H9 (cell line): ENCODE results near the gene PDE4A. TPM values are rescaled to one million over a fixed set of nuclear protein-coding genes. Genes with fewer than 3 reads are reported as not detected.

Experiments used
- DNase-seq: peaks from one replicate; pipeline ENCODE4 v3.0.0-alpha.2; 2017
- H2AFZ ChIP-seq: one replicate; pipeline ENCODE4 v1.6.1; 2013; ENCODE audit warnings: mild to moderate bottlenecking, low read length, control low read depth, moderate library complexity
- H2AK5ac ChIP-seq: 2 replicates; pipeline ENCODE4 v1.6.1; 2013; ENCODE audit warnings: low read length, control low read depth, mixed read lengths; ENCODE audit not compliant: insufficient read length
- H2BK120ac ChIP-seq: one replicate; pipeline ENCODE4 v1.6.1; 2013; ENCODE audit warnings: low read depth, mild to moderate bottlenecking, low read length, control low read depth, inconsistent platforms; ENCODE audit not compliant: poor library complexity, severe bottlenecking
- H2BK12ac ChIP-seq: 2 replicates; pipeline ENCODE4 v1.6.1; 2013; ENCODE audit warnings: low read length, control low read depth, mixed read lengths, low read depth; ENCODE audit not compliant: insufficient read length
- H2BK15ac ChIP-seq: 2 replicates; pipeline ENCODE4 v1.6.1; 2013; ENCODE audit warnings: low read depth, low read length, control low read depth
- H2BK20ac ChIP-seq: one replicate; pipeline ENCODE4 v1.6.1; 2013; ENCODE audit warnings: low read depth, mild to moderate bottlenecking, low read length, control low read depth, inconsistent platforms; ENCODE audit not compliant: poor library complexity, severe bottlenecking
- H2BK5ac ChIP-seq: 2 replicates; pipeline ENCODE4 v1.6.1; 2013; ENCODE audit warnings: low read length, control low read depth, mixed read lengths; ENCODE audit not compliant: insufficient read length
- H3K14ac ChIP-seq: 2 replicates; pipeline ENCODE4 v1.6.1; 2013; ENCODE audit warnings: low read length, control low read depth; ENCODE audit not compliant: insufficient read depth
- H3K18ac ChIP-seq: 2 replicates; pipeline ENCODE4 v1.6.1; 2013; ENCODE audit warnings: low read depth, mild to moderate bottlenecking, mixed read lengths, low read length, control low read depth; ENCODE audit not compliant: insufficient read length
- H3K23ac ChIP-seq: 2 replicates; pipeline ENCODE4 v1.6.1; 2013; ENCODE audit warnings: low read length, control low read depth, mixed read lengths, low read depth; ENCODE audit not compliant: insufficient read length
- H3K23me2 ChIP-seq: 2 replicates; pipeline ENCODE4 v1.6.1; 2013; ENCODE audit warnings: low read depth, mild to moderate bottlenecking, mixed read lengths, low read length, control low read depth; ENCODE audit not compliant: insufficient read length, poor library complexity, severe bottlenecking
- H3K27ac ChIP-seq: 2 replicates; pipeline ENCODE4 v1.5.1; 2013; ENCODE audit warnings: low read length, control low read depth, mixed read lengths, low read depth; ENCODE audit not compliant: insufficient read length
- H3K27me3 ChIP-seq: 2 replicates; pipeline ENCODE4 v1.6.1; 2013; ENCODE audit warnings: low read length, control low read depth, inconsistent platforms; ENCODE audit not compliant: insufficient read depth
- H3K4ac ChIP-seq: 2 replicates; pipeline ENCODE4 v1.6.1; 2013; ENCODE audit warnings: low read depth, mild to moderate bottlenecking, control low read depth, inconsistent platforms, low read length, moderate library complexity
- H3K4me1 ChIP-seq: 2 replicates; pipeline ENCODE4 v1.6.1; 2013; ENCODE audit warnings: low read length, control low read depth, inconsistent platforms; ENCODE audit not compliant: insufficient read depth
- H3K4me2 ChIP-seq: 2 replicates; pipeline ENCODE4 v1.6.1; 2013; ENCODE audit warnings: low read length, control low read depth, mixed read lengths; ENCODE audit not compliant: insufficient read length, insufficient read depth
- H3K56ac ChIP-seq: 2 replicates; pipeline ENCODE4 v1.6.1; 2013; ENCODE audit warnings: low read depth, mild to moderate bottlenecking, mixed read lengths, low read length, control low read depth; ENCODE audit not compliant: insufficient read length
- H3K79me1 ChIP-seq: 2 replicates; pipeline ENCODE4 v1.6.1; 2013; ENCODE audit warnings: low read depth, mild to moderate bottlenecking, moderate library complexity, low read length, control low read depth, inconsistent platforms; ENCODE audit not compliant: insufficient read depth, poor library complexity, severe bottlenecking
- H3K79me2 ChIP-seq: 2 replicates; pipeline ENCODE4 v1.6.1; 2013; ENCODE audit warnings: low read length, control low read depth, inconsistent platforms; ENCODE audit not compliant: insufficient read depth
- H3K9ac ChIP-seq: 2 replicates; pipeline ENCODE4 v1.6.1; 2013; ENCODE audit warnings: low read length, control low read depth, mixed read lengths; ENCODE audit not compliant: insufficient read length; ENCODE audit errors: extremely low read depth
- H3K9me3 ChIP-seq: one replicate; pipeline ENCODE4 v1.6.1; 2013; ENCODE audit warnings: low read depth, low read length, inconsistent platforms; ENCODE audit not compliant: control insufficient read depth
- H3T11ph ChIP-seq: one replicate; pipeline ENCODE4 v1.6.1; 2013; ENCODE audit warnings: mild to moderate bottlenecking, low read length, control low read depth, inconsistent platforms
- H4K20me1 ChIP-seq: one replicate; pipeline ENCODE4 v1.6.1; 2013; ENCODE audit not compliant: control insufficient read depth, insufficient read length, insufficient read depth
- H4K5ac ChIP-seq: 2 replicates; pipeline ENCODE4 v1.6.1; 2013; ENCODE audit warnings: low read depth, mild to moderate bottlenecking, mixed read lengths, low read length, control low read depth; ENCODE audit not compliant: insufficient read length
- H4K8ac ChIP-seq: replicated peaks from 2 replicates; pipeline ENCODE4 v1.6.1; 2013; ENCODE audit warnings: low read length, control low read depth, mixed read lengths, low read depth; ENCODE audit not compliant: insufficient read length
- H4K91ac ChIP-seq: 2 replicates; pipeline ENCODE4 v1.6.1; 2013; ENCODE audit warnings: low read depth, mild to moderate bottlenecking, moderate library complexity, mixed read lengths, low read length, control low read depth; ENCODE audit not compliant: insufficient read length
- H3K27ac Mint-ChIP-seq, 3 experiments: 2 replicates in 2 of 3; 3 replicates in 1 of 3; pipeline ENCODE4 v1.8.0; 2020 to 2021; ENCODE audit warnings: mixed read lengths in 3 of 3, mild to moderate bottlenecking in 1 of 3, moderate library complexity in 1 of 3
- H3K27me3 Mint-ChIP-seq: 2 replicates; pipeline ENCODE4 v1.8.0; 2021; ENCODE audit warnings: low read depth, mild to moderate bottlenecking, moderate library complexity, mixed read lengths
- H3K36me3 Mint-ChIP-seq, 3 experiments: 2 replicates in 2 of 3; 3 replicates in 1 of 3; pipeline ENCODE4 v1.8.0; 2020 to 2021; ENCODE audit warnings: low read depth in 3 of 3, mixed read lengths in 3 of 3; ENCODE audit not compliant: insufficient read depth in 1 of 3
- H3K4me1 Mint-ChIP-seq, 2 experiments: 2 replicates each; pipeline ENCODE4 v1.8.0; 2020; ENCODE audit warnings: mixed read lengths in 2 of 2
- H3K4me3 Mint-ChIP-seq, 2 experiments: 2 replicates in 1 of 2; 3 replicates in 1 of 2; pipeline ENCODE4 v1.8.0; 2020 to 2021; ENCODE audit warnings: mild to moderate bottlenecking in 2 of 2, mixed read lengths in 2 of 2, moderate library complexity in 1 of 2
- H3K9me3 Mint-ChIP-seq, 2 experiments: 2 replicates in 1 of 2; 3 replicates in 1 of 2; pipeline ENCODE4 v1.8.0; 2020; ENCODE audit warnings: mild to moderate bottlenecking in 2 of 2, mixed read lengths in 2 of 2, moderate library complexity in 1 of 2
- WGBS: extraction: QIAGEN DNeasy Blood & Tissue Kit; methylation state at CpG from one replicate; pipeline ENCODE4 v1.1.7; 2013; ENCODE audit warnings: missing lambda C conversion rate, low lambda C conversion rate, mixed read lengths; ENCODE audit not compliant: insufficient read length; ENCODE audit errors: extremely low coverage; 5-methylcytosine and 5-hydroxymethylcytosine counted together
- total RNA-seq: library from RNA; stranded (reverse); gene quantifications from 2 replicates; pipeline ENCODE4 v1.2.1, GENCODE V29; 2021
- TF ChIP-seq, protein P1 (sequence below): fragments of 200-600 bp; sonication (generic); conservative IDR thresholded peaks from 3 replicates; pipeline ENCODE4 v1.8.0; 2021; ENCODE audit warnings: antibody characterized with exemption, mild to moderate bottlenecking

Gene PDE4A
- total RNA-seq, 1 experiment from 2014 or later: 8.5 TPM

DNA sequence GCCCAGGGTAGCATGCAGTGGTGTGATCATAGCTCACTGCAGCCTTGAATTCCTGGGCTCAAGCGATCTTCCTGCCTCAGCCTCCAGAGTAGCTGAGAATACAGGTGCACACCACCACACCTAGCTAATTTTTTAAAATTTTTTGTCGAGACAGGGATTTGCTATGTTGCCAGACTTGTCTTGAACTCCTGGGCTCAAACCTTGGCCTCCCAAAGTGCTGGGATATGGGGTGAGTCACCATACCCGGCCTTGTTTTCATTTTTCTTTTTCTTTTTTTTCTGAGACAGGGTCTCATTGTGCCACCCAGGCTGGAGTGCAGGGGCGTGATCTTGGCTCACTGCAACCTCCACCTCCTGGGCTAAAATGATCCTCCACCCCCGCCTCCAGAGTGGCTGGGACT, 44.1 kb downstream of the PDE4A start:
- Mint-ChIP-seq H3K9me3 (no peaks in the 10 kb centered on the region), H3K27ac (no peak overlapping the region; a peak in 1 of 7 replicates), H3K27me3 (peaks cover 14% of the 10 kb centered on the region), H3K36me3 (peaks cover 0 to 9% (median 5%) of the 10 kb centered on the region in 3 experiments; a peak in 3 of 7 replicates), H3K4me1 (peaks cover 11 to 30% of the 10 kb centered on the region in 2 experiments), H3K4me3 (no peak overlapping the region)
- Histone ChIP-seq H3K4me1 (no peaks in the 10 kb centered on the region), H2BK15ac (no peak overlapping the region), H3K9me3 (no peaks in the 10 kb centered on the region), H3K56ac (no peak overlapping the region), H3K27me3 (0 out of 2 replicates have a peak, but pooled peaks cover 4% of the 10 kb centered on the region), H3K18ac (no peak overlapping the region), H4K91ac (no peak overlapping the region), H3K23me2 (no peaks in the 10 kb centered on the region), H4K5ac (no peak overlapping the region), H2BK12ac (no peak overlapping the region), H3T11ph (no peak overlapping the region), H3K23ac (no peak overlapping the region), H3K79me2 (no peaks in the 10 kb centered on the region), H4K20me1 (no peaks in the 10 kb centered on the region), H2BK20ac (no peak overlapping the region), H3K14ac (no peak overlapping the region), H2AK5ac (no peak overlapping the region), H3K27ac (no peak overlapping the region), H3K79me1 (no peaks in the 10 kb centered on the region), H4K8ac (no peak overlapping the region), H3K9ac (no peak overlapping the region), H2BK5ac (no peak overlapping the region), H3K4ac (no peak overlapping the region), H3K4me2 (no peak overlapping the region), H2AFZ (no peak overlapping the region), H2BK120ac (no peak overlapping the region)
- no CpG with 5 or more reads among the region's 5 CpGs for WGBS
- TF ChIP-seq, protein P1, sequence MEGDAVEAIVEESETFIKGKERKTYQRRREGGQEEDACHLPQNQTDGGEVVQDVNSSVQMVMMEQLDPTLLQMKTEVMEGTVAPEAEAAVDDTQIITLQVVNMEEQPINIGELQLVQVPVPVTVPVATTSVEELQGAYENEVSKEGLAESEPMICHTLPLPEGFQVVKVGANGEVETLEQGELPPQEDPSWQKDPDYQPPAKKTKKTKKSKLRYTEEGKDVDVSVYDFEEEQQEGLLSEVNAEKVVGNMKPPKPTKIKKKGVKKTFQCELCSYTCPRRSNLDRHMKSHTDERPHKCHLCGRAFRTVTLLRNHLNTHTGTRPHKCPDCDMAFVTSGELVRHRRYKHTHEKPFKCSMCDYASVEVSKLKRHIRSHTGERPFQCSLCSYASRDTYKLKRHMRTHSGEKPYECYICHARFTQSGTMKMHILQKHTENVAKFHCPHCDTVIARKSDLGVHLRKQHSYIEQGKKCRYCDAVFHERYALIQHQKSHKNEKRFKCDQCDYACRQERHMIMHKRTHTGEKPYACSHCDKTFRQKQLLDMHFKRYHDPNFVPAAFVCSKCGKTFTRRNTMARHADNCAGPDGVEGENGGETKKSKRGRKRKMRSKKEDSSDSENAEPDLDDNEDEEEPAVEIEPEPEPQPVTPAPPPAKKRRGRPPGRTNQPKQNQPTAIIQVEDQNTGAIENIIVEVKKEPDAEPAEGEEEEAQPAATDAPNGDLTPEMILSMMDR: no peak
- no peak for DNase-seq
